ENCODE measurements around the gene ARL14EP. TPM values are rescaled to one million over a fixed set of nuclear protein-coding genes. Genes with fewer than 3 reads are reported as not detected.

ARL14EP gene
- total and polyA plus RNA-seq, 2 donors (not counting 1 experiment from before 2014, with no cell fraction given): 32.2 to 35.5 TPM

DNA sequence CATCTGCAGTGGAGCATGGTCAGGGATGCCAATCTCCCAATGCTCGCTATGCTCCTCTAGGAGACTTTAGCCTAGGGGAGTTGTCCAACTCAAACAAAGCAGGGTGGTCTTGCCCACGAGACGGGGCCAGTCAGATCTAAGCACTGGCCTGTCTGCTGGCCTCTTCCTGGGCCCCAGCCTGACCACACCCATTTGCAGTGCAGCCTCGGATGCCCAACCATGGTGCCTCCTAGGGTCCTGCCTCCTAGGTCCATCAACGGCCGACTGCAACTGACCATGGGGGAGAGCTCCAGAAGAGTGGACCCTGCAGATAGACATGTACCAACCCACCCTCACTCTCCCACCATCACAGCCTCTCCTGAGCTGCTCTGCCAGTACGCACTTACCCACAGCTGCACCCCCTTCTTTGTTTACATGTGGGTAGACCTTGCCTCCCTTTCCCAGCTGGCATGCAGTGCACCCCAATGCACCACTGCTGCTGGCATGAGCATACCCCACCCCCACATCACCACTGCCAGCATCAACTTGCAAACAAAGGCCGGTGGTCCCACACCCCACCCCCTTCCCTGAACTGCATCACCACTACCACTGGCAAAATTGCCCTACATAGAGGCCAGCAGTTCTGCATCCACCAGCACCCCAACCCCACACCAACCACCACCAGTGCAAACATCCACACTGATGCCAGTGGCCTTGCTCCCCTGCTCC, 27.6 kb upstream of the ARL14EP start:
- TF ChIP-seq EZH2 (IDR thresholded peaks at IDR 0.05; ENCODE audit: low read length, missing control alignments): no peak
- TF ChIP-seq, protein P1, sequence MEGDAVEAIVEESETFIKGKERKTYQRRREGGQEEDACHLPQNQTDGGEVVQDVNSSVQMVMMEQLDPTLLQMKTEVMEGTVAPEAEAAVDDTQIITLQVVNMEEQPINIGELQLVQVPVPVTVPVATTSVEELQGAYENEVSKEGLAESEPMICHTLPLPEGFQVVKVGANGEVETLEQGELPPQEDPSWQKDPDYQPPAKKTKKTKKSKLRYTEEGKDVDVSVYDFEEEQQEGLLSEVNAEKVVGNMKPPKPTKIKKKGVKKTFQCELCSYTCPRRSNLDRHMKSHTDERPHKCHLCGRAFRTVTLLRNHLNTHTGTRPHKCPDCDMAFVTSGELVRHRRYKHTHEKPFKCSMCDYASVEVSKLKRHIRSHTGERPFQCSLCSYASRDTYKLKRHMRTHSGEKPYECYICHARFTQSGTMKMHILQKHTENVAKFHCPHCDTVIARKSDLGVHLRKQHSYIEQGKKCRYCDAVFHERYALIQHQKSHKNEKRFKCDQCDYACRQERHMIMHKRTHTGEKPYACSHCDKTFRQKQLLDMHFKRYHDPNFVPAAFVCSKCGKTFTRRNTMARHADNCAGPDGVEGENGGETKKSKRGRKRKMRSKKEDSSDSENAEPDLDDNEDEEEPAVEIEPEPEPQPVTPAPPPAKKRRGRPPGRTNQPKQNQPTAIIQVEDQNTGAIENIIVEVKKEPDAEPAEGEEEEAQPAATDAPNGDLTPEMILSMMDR (conservative IDR thresholded peaks at IDR 0.05 in 1 of 2, IDR thresholded peaks at IDR 0.05 in 1 of 2; ENCODE audit: low read depth in 1 of 2, low read length in 2 of 2): no peak
- no peaks in the 10 kb centered on the region for H3K4me1 ChIP-seq (ENCODE audit: control insufficient read depth, extremely low read depth, insufficient read depth, low read length)
- no peak overlapping the region for H3K4me3 ChIP-seq (replicated peaks in 1 of 4; ENCODE audit: control extremely low read depth in 1 of 4, insufficient read depth in 1 of 4, low read depth in 3 of 4, low read length in 4 of 4)
- H3K36me3 ChIP-seq (ENCODE audit: control insufficient read depth, insufficient read depth, low read length): no peaks in the 10 kb centered on the region
- H4K20me1 ChIP-seq (ENCODE audit: control insufficient read depth, extremely low read depth, insufficient read depth, low read length): no peaks in the 10 kb centered on the region
- no peaks in the 10 kb centered on the region for H3K79me2 ChIP-seq (ENCODE audit: control insufficient read depth, insufficient read depth, low read length)
- H3K27ac ChIP-seq (ENCODE audit: insufficient read depth, low read length): no peak overlapping the region
- H3K27me3 ChIP-seq (ENCODE audit: control insufficient read depth, insufficient read depth, low read length): no peaks in the 10 kb centered on the region
- H3K4me2 ChIP-seq (ENCODE audit: extremely low read depth, insufficient read depth, low read length): no peak overlapping the region
- H3K9me3 ChIP-seq (ENCODE audit: control insufficient read depth, insufficient read depth, low read depth, low read length): no peaks in the 10 kb centered on the region
- no peak for DNase-seq (ENCODE audit: low read depth in 2 of 2)
- no peak overlapping the region for H2AFZ ChIP-seq (ENCODE audit: low read length)
- H3K9ac ChIP-seq (ENCODE audit: insufficient read depth, low read length): no peak overlapping the region

GRCh38 chr11:30304620-30305019, 18.3 kb upstream of the ARL14EP start:
- no peak overlapping the region for H3K27ac ChIP-seq (ENCODE audit: insufficient read depth, low read length)
- H3K9me3 ChIP-seq (ENCODE audit: control insufficient read depth, insufficient read depth, low read depth, low read length): no peaks in the 10 kb centered on the region
- no peak overlapping the region for H3K4me3 ChIP-seq (replicated peaks in 1 of 4; ENCODE audit: control extremely low read depth in 1 of 4, insufficient read depth in 1 of 4, low read depth in 3 of 4, low read length in 4 of 4)
- no peaks in the 10 kb centered on the region for H3K27me3 ChIP-seq (ENCODE audit: control insufficient read depth, insufficient read depth, low read length)
- no peaks in the 10 kb centered on the region for H3K4me1 ChIP-seq (ENCODE audit: control insufficient read depth, extremely low read depth, insufficient read depth, low read length)
- no peak overlapping the region for H2AFZ ChIP-seq (ENCODE audit: low read length)
- no peak overlapping the region for H3K9ac ChIP-seq (ENCODE audit: insufficient read depth, low read length)
- DNase-seq (ENCODE audit: low read depth in 2 of 2): no peak
- H3K79me2 ChIP-seq (ENCODE audit: control insufficient read depth, insufficient read depth, low read length): no peaks in the 10 kb centered on the region
- no peak overlapping the region for H3K4me2 ChIP-seq (ENCODE audit: extremely low read depth, insufficient read depth, low read length)
- H3K36me3 ChIP-seq (ENCODE audit: control insufficient read depth, insufficient read depth, low read length): no peaks in the 10 kb centered on the region
- TF ChIP-seq, protein P1 (conservative IDR thresholded peaks at IDR 0.05 in 1 of 2, IDR thresholded peaks at IDR 0.05 in 1 of 2; ENCODE audit: low read depth in 1 of 2, low read length in 2 of 2): no peak
- no peak for TF ChIP-seq EZH2 (IDR thresholded peaks at IDR 0.05; ENCODE audit: low read length, missing control alignments)
- H4K20me1 ChIP-seq (ENCODE audit: control insufficient read depth, extremely low read depth, insufficient read depth, low read length): no peaks in the 10 kb centered on the region

DNA sequence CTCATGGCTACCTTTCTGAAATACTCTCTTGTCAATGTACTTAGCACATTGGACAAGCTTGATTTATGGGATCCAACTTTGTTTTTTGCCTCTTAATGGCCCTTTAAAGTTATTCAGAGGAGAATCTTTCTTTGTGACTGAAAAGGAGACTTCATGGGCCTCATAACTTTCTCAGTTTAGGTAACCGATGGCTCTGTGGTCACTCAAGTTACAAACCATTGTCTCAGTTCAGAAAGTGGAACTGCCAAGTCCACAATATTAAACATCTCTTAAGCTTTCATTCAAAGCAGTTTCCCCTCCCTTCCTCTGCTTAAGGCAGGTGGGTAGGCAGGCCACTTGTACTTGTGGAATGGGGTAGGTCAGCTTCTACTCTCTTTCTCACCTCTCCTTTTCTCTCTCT, 12.3 kb upstream of the ARL14EP start:
- Histone ChIP-seq H3K27me3 (ENCODE audit: control insufficient read depth, insufficient read depth, low read length) (no peaks in the 10 kb centered on the region), H3K79me2 (ENCODE audit: control insufficient read depth, insufficient read depth, low read length) (no peaks in the 10 kb centered on the region), H3K9me3 (ENCODE audit: control insufficient read depth, insufficient read depth, low read depth, low read length) (no peaks in the 10 kb centered on the region), H2AFZ (ENCODE audit: low read length) (no peak overlapping the region), H3K4me1 (ENCODE audit: control insufficient read depth, extremely low read depth, insufficient read depth, low read length) (no peaks in the 10 kb centered on the region), H4K20me1 (ENCODE audit: control insufficient read depth, extremely low read depth, insufficient read depth, low read length) (no peaks in the 10 kb centered on the region), H3K9ac (ENCODE audit: insufficient read depth, low read length) (no peak overlapping the region), H3K4me3 (replicated peaks in 1 of 4; ENCODE audit: control extremely low read depth in 1 of 4, insufficient read depth in 1 of 4, low read depth in 3 of 4, low read length in 4 of 4) (no peak overlapping the region), H3K4me2 (ENCODE audit: extremely low read depth, insufficient read depth, low read length) (no peak overlapping the region), H3K36me3 (ENCODE audit: control insufficient read depth, insufficient read depth, low read length) (no peaks in the 10 kb centered on the region), H3K27ac (ENCODE audit: insufficient read depth, low read length) (no peak overlapping the region)
- no peak for DNase-seq (ENCODE audit: low read depth in 2 of 2)
- no peak for TF ChIP-seq EZH2 (IDR thresholded peaks at IDR 0.05; ENCODE audit: low read length, missing control alignments)
- TF ChIP-seq, protein P1 (conservative IDR thresholded peaks at IDR 0.05 in 1 of 2, IDR thresholded peaks at IDR 0.05 in 1 of 2; ENCODE audit: low read depth in 1 of 2, low read length in 2 of 2): no peak
